ENCODE data around the gene AFDN.

DNA sequence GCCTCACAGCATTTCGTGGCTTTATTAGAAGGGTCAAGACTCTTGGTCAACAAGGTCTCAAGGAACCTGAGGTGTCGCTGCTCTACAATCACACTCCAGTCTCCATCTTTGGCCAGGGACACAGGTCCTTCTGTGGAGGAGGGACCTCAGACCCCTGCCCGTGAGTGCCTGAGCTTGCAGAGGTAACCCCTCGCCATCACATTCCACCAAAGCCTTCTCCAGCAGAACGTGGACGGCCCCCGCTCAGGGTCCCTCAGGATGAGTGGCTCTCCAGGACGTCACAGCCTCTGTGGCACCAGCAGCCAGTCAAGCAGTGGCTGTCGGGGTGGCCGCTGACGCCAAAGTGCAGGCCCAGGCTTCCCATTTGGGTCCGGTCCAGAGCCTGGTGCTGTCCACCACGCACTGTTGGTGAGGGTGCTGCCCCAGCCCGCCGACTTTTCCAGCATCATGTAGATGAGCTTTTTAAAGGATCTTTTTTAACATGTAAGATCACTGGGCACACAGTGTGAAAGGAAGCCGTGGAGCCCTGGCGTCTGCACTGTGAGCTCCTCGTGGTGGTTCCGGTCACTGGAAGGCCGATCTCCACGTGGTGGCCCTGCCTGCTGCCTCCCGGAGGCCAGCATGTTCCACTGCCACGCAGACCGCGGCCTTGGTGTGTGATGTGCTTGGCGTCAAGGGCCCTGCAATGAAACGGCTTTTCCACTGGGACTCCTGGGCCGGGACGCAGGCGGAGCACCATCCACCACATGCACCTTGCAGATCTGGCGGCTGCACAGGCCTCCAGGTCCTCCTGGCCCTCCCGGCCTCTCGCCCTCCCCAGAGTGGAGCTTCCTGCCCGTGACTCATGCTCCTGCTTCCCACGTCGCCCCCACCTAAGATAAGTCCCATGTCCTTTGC lies 162.5 kb downstream of the AFDN start:
- TF ChIP-seq CTCF (IDR thresholded peaks at IDR 0.05) (no peak), POLR2A (IDR thresholded peaks at IDR 0.05) (no peak), POLR2AphosphoS5 (IDR thresholded peaks at IDR 0.05) (no peak), EP300 (IDR thresholded peaks at IDR 0.05; ENCODE audit: low read depth) (no peak)
